Endothelial cell of umbilical vein (primary cell): Measurements from ENCODE around the gene LSM3. TPM values are rescaled to one million over a fixed set of nuclear protein-coding genes. Genes with fewer than 3 reads are reported as not detected.

ENCODE experiments used
- BruUV-seq: library from RNA; stranded (reverse); fragments of 400-500 nt; replicated peaks from 2 replicates; lab custom pipeline; 2021; lab: Mats Ljungman, UMichigan
- CTCF ChIA-PET: fragments of 300-600, 350-600 bp; sonication (Branson Sonifier 250); formaldehyde crosslinking; loops from one replicate; lab custom pipeline; 2021; ENCODE audit warnings: antibody characterized with exemption, inconsistent platforms; lab: Charles Lee
- POLR2A ChIA-PET: fragments of 300-600, 350-600 bp; sonication (Branson Sonifier 250); formaldehyde crosslinking; loops from one replicate; lab custom pipeline; 2021; ENCODE audit warnings: antibody characterized with exemption, inconsistent platforms; lab: Charles Lee
- DNase-seq: peaks from one replicate; pipeline ENCODE4 v3.0.0-alpha.2; 2011; ENCODE audit warnings: low read depth, low spot score
- FAIRE-seq: peaks from 2 replicates; lab custom pipeline; 2011; peaks lifted over from hg19 to GRCh38; lab: Jason Lieb, UNC
- H2AFZ ChIP-seq: 2 replicates; pipeline ENCODE4 v1.6.0; 2012; ENCODE audit warnings: low read depth, low read length, control low read depth, inconsistent platforms
- H3K27ac ChIP-seq: 2 replicates; pipeline ENCODE4 v1.5.1; 2011; ENCODE audit warnings: low read depth, mild to moderate bottlenecking, control low read depth, low read length, moderate library complexity; ENCODE audit not compliant: insufficient read depth
- H3K27me3 ChIP-seq, 2 experiments: 2 replicates each; pipeline versions ENCODE4 v1.6.0 to v1.6.1; 2011; ENCODE audit warnings: low read length in 2 of 2, mixed read lengths in 1 of 2; ENCODE audit not compliant: control insufficient read depth in 2 of 2, insufficient read depth in 2 of 2
- H3K36me3 ChIP-seq, 2 experiments: 2 replicates in 1 of 2; 3 replicates in 1 of 2; pipeline ENCODE4 v1.5.1; 2011; ENCODE audit warnings: low read length in 2 of 2, mild to moderate bottlenecking in 1 of 2, moderate library complexity in 1 of 2; ENCODE audit not compliant: control insufficient read depth in 2 of 2, insufficient read depth in 2 of 2; ENCODE audit errors: extremely low read depth in 1 of 2
- H3K4me1 ChIP-seq: 3 replicates; pipeline ENCODE4 v1.5.1; 2011; ENCODE audit warnings: mild to moderate bottlenecking, low read length; ENCODE audit not compliant: control insufficient read depth, insufficient read depth; ENCODE audit errors: extremely low read depth
- H3K4me2 ChIP-seq: 2 replicates; pipeline ENCODE4 v1.6.1; 2011; ENCODE audit warnings: low read length, control low read depth, mixed read lengths; ENCODE audit not compliant: insufficient read depth
- H3K4me3 ChIP-seq, 3 experiments: fragments of 200-600 bp in 1 of 3; sonication (generic), shearing (Covaris generic) in 1 of 3; replicated peaks in 1 of 3; 2 replicates each; pipeline ENCODE4 v1.5.1; 2011 to 2016; ENCODE audit warnings: control low read depth in 3 of 3, low read length in 3 of 3, mild to moderate bottlenecking in 2 of 3, inconsistent platforms in 1 of 3, low read depth in 1 of 3, moderate library complexity in 1 of 3; ENCODE audit not compliant: insufficient read depth in 1 of 3
- H3K79me2 ChIP-seq: 2 replicates; pipeline ENCODE4 v1.6.0; 2012; ENCODE audit warnings: low read length, inconsistent platforms; ENCODE audit not compliant: control insufficient read depth, insufficient read depth
- H3K9ac ChIP-seq: replicated peaks from 2 replicates; pipeline ENCODE3; 2011; ENCODE audit warnings: low read length, control low read depth; ENCODE audit not compliant: insufficient read depth; ENCODE audit errors: extremely low read depth
- H3K9me1 ChIP-seq: replicated peaks from 3 replicates; pipeline ENCODE4 v1.6.0; 2011; ENCODE audit warnings: mild to moderate bottlenecking, low read length; ENCODE audit not compliant: control insufficient read depth, insufficient read depth; ENCODE audit errors: extremely low read depth
- H3K9me3 ChIP-seq: replicated peaks from 2 replicates; pipeline ENCODE4 v1.5.1; 2012; ENCODE audit warnings: low read length, inconsistent platforms; ENCODE audit not compliant: control insufficient read depth, insufficient read depth
- H4K20me1 ChIP-seq: replicated peaks from 2 replicates; pipeline ENCODE3; 2011; ENCODE audit warnings: mild to moderate bottlenecking, low read length; ENCODE audit not compliant: control insufficient read depth, insufficient read depth; ENCODE audit errors: extremely low read depth
- CTCF ChIP-seq, 2 donors: IDR thresholded peaks; 1 replicate in 1 of 2; 2 replicates in 1 of 2; pipeline ENCODE4 v1.5.1; 2011; ENCODE audit warnings: low read length in 2 of 2, mild to moderate bottlenecking in 2 of 2, moderate library complexity in 2 of 2, control low read depth in 1 of 2, inconsistent platforms in 1 of 2, low read depth in 1 of 2; ENCODE audit not compliant: insufficient read depth in 1 of 2; ENCODE audit errors: extremely low read depth in 1 of 2
- FOS ChIP-seq: IDR thresholded peaks from 2 replicates; pipeline ENCODE4 v1.6.1; 2011; ENCODE audit warnings: mild to moderate bottlenecking, low read length, moderate library complexity, borderline replicate concordance; ENCODE audit not compliant: insufficient read depth
- GATA2 ChIP-seq: IDR thresholded peaks from 2 replicates; pipeline ENCODE4 v1.7.0; 2011; ENCODE audit warnings: low read depth, mild to moderate bottlenecking, moderate library complexity, mixed read lengths, low read length; ENCODE audit not compliant: insufficient read length, insufficient read depth
- JUN ChIP-seq: IDR thresholded peaks from 2 replicates; pipeline ENCODE4 v1.6.1; 2011; ENCODE audit warnings: borderline replicate concordance, low read depth; ENCODE audit not compliant: insufficient read length, insufficient read depth
- MAX ChIP-seq: IDR thresholded peaks from 2 replicates; pipeline ENCODE4 v1.6.1; 2011; ENCODE audit not compliant: insufficient read depth, insufficient read length
- MYC ChIP-seq: IDR thresholded peaks from one replicate; pipeline ENCODE4 v1.6.1; 2011; ENCODE audit warnings: mild to moderate bottlenecking, low read depth, low read length
- POLR2A ChIP-seq: IDR thresholded peaks from 2 replicates; pipeline ENCODE4 v1.6.1; 2012; ENCODE audit warnings: low read depth, mild to moderate bottlenecking, control low read depth, low read length
- POLR2AphosphoS5 ChIP-seq: IDR thresholded peaks from 2 replicates; pipeline ENCODE4 v1.6.1; 2012; ENCODE audit warnings: low read depth, mild to moderate bottlenecking, control low read depth, low read length, moderate library complexity; ENCODE audit not compliant: insufficient read depth
- dilution Hi-C: fragments of 300-500 bp; cut with MboI; formaldehyde crosslinking; loops from one replicate; pipeline ENCODE4 v1.15.0; 2019; ENCODE audit warnings: low sequenced_read_pairs; ENCODE audit not compliant: extremely low pct_ligation_motif_present
- intact Hi-C: fragments of 100-400 bp; cut with micrococcal nuclease; formaldehyde crosslinking; loops from one replicate; pipeline ENCODE4 v1.10.0; 2022
- polyA plus RNA-seq, 4 experiments: library from polyadenylated mRNA; depleted of rRNA in 3 of 4; stranded (reverse) in 3 of 4; unstranded in 1 of 4; fragments of >200 nt; gene quantifications; 2 replicates each; pipeline versions ENCODE4 v1.2.1 to v1.2.3, GENCODE V29; 2011 to 2012; ENCODE audit warnings: missing spikeins in 1 of 4
- total RNA-seq: library from RNA; stranded (reverse); gene quantifications from 2 replicates; pipeline ENCODE4 v1.2.3, GENCODE V29; 2021

The LSM3 gene
- total and polyA plus RNA-seq, 2 donors (not counting 3 experiments of a cell fraction or from before 2014, with no cell fraction given) = 4.4 to 13.0 TPM

GRCh38 chr3:14141144-14141543 is 37.5 kb upstream of the LSM3 start:
- intact Hi-C loops = loop anchor here (5.0 to 10.0 kb wide), 4 partner anchors 264 to 1921 kb away; partner anchors contain the start of genes NR2C2 and SLC6A6
- dilution Hi-C loops = no loop called here
- no peak overlapping the region for H3K4me3 ChIP-seq
- H3K9me3 ChIP-seq = no peaks in the 10 kb centered on the region
- no peaks in the 10 kb centered on the region for H3K9me1 ChIP-seq
- no peaks in the 10 kb centered on the region for H4K20me1 ChIP-seq
- peaks cover 0 to 31% of the 10 kb centered on the region in 2 experiments for H3K36me3 ChIP-seq
- H2AFZ ChIP-seq = no peak overlapping the region
- CTCF ChIA-PET = no interaction called here
- H3K4me1 ChIP-seq = peaks cover 41% of the 10 kb centered on the region
- no TSS peak for BruUV-seq
- no peak overlapping the region for H3K9ac ChIP-seq
- no peak for FAIRE-seq
- no peak overlapping the region for H3K27ac ChIP-seq
- no peaks in the 10 kb centered on the region for H3K79me2 ChIP-seq
- TF ChIP-seq GATA2 = no peak
- TF ChIP-seq MAX = no peak
- TF ChIP-seq MYC = no peak
- no peak for TF ChIP-seq POLR2A
- no peak for TF ChIP-seq POLR2AphosphoS5
- TF ChIP-seq FOS = no peak
- no peak for TF ChIP-seq CTCF (IDR thresholded peaks at IDR 0.05; ENCODE audit: extremely low read depth in 1 of 2, insufficient read depth in 1 of 2, low read depth in 1 of 2, low read length in 2 of 2)
- TF ChIP-seq JUN = no peak
- POLR2A ChIA-PET = interaction anchor here (2.9 kb wide), 1 partner anchor 16 kb away, joined by 11 read pairs; the partner anchor contains the start of genes CHCHD4 and TMEM43
- no peak for DNase-seq
- no peak overlapping the region for H3K4me2 ChIP-seq
- H3K27me3 ChIP-seq = no peaks in the 10 kb centered on the region
